HG02981 (cell line): ENCODE results near the gene CCSER2.

ENCODE experiments used
- ATAC-seq: cut with Tn5 transposase; IDR thresholded peaks from one replicate; pipeline ENCODE4 v1.9.1; 2021; ENCODE audit warnings: mild to moderate bottlenecking, moderate library complexity; ENCODE audit not compliant: unreplicated experiment

Gene CCSER2

GRCh38 chr10:84542522-84543490 is 214.4 kb downstream of the CCSER2 start:
- ATAC-seq, result no peak

GRCh38 chr10:84543948-84544347 is 215.6 kb downstream of the CCSER2 start:
- no peak for ATAC-seq

DNA sequence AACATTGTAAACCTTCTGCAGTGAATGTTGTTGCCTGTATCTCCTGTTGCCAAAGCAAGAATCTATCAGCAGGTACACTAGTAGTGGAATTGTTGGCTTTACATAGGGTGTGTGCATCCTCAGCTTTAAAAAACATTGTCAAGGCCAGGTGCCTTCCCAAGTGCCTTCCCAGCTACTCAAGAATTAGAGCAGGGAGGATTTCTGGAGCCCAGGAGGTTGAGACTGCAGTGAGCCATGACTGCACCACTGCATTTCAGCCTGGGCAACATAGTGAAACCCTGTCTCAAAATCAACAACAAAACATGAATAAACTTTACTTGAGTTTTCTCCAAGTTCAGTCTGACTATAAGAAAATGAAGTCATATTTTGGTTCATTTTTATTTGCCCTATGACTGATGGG is 217.3 kb downstream of the CCSER2 start:
- ATAC-seq, result no peak

DNA sequence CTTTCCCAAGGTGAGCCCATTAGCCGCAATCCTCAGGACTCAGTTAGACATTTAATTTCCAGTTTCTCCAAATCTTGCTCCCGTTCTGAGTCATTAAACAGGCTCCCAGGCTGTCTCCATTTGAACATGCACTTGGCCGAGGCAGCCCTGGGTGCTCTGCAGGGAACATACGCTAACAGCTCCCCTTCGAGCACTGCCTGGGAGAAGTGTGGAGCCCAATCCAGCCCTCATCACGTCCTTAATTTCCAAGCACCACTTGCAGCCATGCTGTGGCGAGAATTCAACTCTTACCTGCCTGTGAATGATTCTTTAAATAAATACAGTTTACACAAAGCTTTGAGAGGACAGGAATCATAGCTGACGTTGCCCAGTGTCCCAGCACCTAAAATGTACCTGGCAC is 218.2 kb downstream of the CCSER2 start:
- no peak for ATAC-seq

DNA sequence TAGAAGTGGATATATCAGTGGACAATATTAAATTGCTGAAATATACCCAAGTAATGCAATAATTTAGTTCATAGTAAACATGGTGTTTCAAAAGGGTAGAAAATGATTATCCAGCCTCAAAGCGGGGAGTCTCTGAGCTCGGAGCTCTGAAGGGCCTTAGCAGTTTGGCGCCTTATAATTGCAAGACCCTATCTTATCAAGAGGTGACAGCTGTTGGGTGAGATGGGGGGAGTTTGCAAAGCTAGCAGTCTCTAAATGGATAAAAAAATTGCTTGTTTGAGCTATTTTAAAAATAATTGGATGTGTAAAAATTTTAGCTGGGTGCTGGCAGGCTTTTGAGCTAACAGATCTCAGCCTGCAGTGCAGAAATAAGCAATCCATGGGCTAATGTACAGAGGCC is 219.2 kb downstream of the CCSER2 start:
- no peak for ATAC-seq

- no peak for ATAC-seq
These were observed 220.5 kb downstream of the CCSER2 start for GRCh38 chr10:84548869-84549268.

- no peak for ATAC-seq
These were observed 221.2 kb downstream of the CCSER2 start for GRCh38 chr10:84549368-84550165.

GRCh38 chr10:84550756-84551436 is 222.5 kb downstream of the CCSER2 start:
- ATAC-seq, result no peak

DNA sequence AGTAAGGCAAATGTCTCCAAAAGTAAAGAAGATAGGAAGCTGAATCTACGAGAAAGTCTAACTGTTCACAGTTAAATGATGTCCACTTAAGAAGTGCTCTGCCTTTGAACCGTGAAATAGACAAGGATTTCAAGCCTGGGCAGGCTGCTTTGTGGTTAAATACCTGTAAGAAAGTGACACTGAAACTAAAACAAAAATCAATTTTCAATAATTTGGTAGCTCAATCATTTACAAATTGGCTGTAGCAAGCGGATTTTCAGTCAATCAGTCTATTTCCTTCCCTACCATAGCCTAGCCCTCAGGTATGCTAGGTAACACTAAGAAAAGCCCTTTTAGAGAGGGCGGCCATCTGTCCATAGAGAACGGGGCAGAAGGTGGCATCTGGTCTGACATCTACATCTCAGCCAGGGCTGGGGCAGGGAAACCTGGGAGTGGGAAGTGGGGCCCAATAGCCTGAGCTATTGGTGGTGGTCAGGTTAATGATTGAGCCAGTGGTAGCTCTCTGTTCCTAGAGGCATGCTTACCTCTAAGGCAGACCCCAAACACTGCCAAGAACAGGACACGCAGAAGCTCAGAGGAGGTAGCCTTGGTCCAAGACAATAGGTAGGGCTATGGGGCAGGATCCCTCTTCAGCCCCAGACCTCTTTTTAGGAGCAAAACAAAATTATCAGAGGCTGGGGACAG is 223.2 kb downstream of the CCSER2 start:
- ATAC-seq, result peak; percentile 69

GRCh38 chr10:84552478-84552877 is 224.1 kb downstream of the CCSER2 start:
- ATAC-seq, result no peak

DNA sequence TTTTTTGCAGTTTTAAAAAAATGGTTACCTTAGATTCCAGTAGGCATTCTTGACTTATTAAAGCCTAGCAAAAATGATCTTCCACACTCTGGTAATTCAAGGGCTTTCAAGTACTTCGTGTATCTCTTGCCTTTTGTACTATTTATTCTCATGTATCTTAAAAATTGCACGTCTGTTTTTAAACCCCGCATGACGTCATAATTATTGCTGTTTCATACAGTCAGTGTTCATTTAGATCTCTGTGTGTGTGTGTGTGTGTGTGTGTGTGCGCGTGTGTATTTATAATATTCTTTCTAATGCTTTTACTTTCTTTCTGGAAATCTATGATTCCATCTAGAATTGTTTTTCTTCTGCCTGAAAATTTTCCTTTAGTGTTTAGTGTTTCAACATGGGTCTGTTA is 234.2 kb downstream of the CCSER2 start:
- no peak for ATAC-seq

GRCh38 chr10:84563355-84563754 is 235.0 kb downstream of the CCSER2 start:
- peak; percentile 87 for ATAC-seq

DNA sequence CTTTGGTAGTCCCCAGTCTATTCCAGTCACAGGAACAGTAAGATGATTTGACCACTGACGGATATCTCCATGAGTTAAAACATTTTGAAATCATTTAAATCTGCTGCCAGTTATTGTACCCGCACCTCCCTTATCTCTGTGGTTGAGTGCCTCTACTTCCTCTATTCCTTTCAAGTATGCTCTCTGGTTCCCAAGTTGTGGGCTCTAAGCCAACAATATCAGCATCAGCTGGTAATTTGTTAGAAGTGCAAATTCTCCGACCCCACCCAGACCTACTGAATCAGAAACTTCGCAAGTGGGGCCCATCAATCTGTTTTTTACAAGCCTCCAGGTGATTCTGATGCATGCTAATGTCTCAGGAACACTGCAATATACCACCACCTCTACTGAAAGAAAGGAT is 235.5 kb downstream of the CCSER2 start:
- peak; percentile 42 for ATAC-seq

GRCh38 chr10:84565881-84566582 is 237.6 kb downstream of the CCSER2 start:
- ATAC-seq, result no peak

DNA sequence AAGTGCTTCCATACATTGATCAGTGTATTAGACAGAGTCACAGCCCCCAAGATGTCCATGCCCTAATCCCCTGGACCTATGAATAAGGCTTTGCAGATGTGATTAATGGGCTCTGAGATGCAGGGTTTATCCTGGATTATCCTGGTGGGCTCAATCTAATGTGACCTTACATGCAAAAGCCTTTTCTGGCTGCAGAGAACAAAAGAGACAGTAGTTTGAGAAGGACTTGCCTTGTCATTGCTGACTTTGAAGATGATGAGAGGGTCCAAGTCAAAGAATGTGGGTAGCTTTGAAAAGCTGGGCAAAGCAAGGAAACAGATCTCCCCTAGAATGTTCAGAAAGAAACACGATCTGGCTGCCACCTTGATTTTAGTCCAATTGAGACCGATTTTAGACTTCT is 238.7 kb downstream of the CCSER2 start:
- no peak for ATAC-seq
